Mesendoderm (in vitro differentiated cells): ENCODE results near the gene FES.

Experiments
- DNase-seq: peaks from one replicate; pipeline ENCODE4 v3.0.0; 2013
- H2AK5ac ChIP-seq: 2 replicates; pipeline ENCODE4 v1.6.1; 2013; ENCODE audit warnings: low read length, inconsistent platforms
- H2BK120ac ChIP-seq: 2 replicates; pipeline ENCODE4 v1.6.1; 2013; ENCODE audit warnings: low read depth, mild to moderate bottlenecking, low read length, moderate library complexity, mixed read lengths
- H2BK15ac ChIP-seq: replicated peaks from 2 replicates; pipeline ENCODE4 v1.6.1; 2013; ENCODE audit warnings: low read depth, mild to moderate bottlenecking, moderate library complexity
- H2BK5ac ChIP-seq: 2 replicates; pipeline ENCODE4 v1.6.1; 2013; ENCODE audit warnings: low read length, inconsistent platforms
- H3K18ac ChIP-seq: 2 replicates; pipeline ENCODE4 v1.6.1; 2013; ENCODE audit warnings: mild to moderate bottlenecking, low read length, mixed read lengths
- H3K23ac ChIP-seq: one replicate; pipeline ENCODE4 v1.6.1; 2013; ENCODE audit warnings: low read length
- H3K27ac ChIP-seq: 2 replicates; pipeline ENCODE4 v1.5.1; 2013; ENCODE audit warnings: low read depth, mild to moderate bottlenecking, inconsistent platforms, low read length, moderate library complexity
- H3K27me3 ChIP-seq: 2 replicates; pipeline ENCODE4 v1.6.1; 2013; ENCODE audit warnings: low read length, control low read depth, mild to moderate bottlenecking, inconsistent platforms; ENCODE audit not compliant: insufficient read depth, poor library complexity
- H3K36me3 ChIP-seq: 2 replicates; pipeline ENCODE4 v1.6.1; 2013; ENCODE audit warnings: low read length, inconsistent platforms; ENCODE audit not compliant: control insufficient read depth, insufficient read depth
- H3K4ac ChIP-seq: one replicate; pipeline ENCODE4 v1.6.1; 2013; ENCODE audit warnings: low read depth, mild to moderate bottlenecking, low read length, moderate library complexity
- H3K4me1 ChIP-seq: 2 replicates; pipeline ENCODE4 v1.6.1; 2013; ENCODE audit warnings: low read depth, low read length, inconsistent platforms; ENCODE audit not compliant: control insufficient read depth
- H3K4me2 ChIP-seq: 2 replicates; pipeline ENCODE4 v1.6.1; 2013; ENCODE audit warnings: low read length
- H3K4me3 ChIP-seq: 2 replicates; pipeline ENCODE4 v1.5.1; 2013; ENCODE audit warnings: mild to moderate bottlenecking, low read length
- H3K56ac ChIP-seq: one replicate; pipeline ENCODE4 v1.6.1; 2013; ENCODE audit warnings: low read length
- H3K79me1 ChIP-seq: 2 replicates; pipeline ENCODE4 v1.6.1; 2013; ENCODE audit warnings: low read length, inconsistent platforms
- H3K79me2 ChIP-seq: 2 replicates; pipeline ENCODE4 v1.6.1; 2013; ENCODE audit warnings: mild to moderate bottlenecking, low read length; ENCODE audit not compliant: control insufficient read depth, insufficient read depth
- H3K9ac ChIP-seq: 2 replicates; pipeline ENCODE4 v1.6.1; 2013; ENCODE audit warnings: low read length, inconsistent platforms
- H4K5ac ChIP-seq: one replicate; pipeline ENCODE4 v1.6.1; 2013; ENCODE audit warnings: low read length
- H4K8ac ChIP-seq: one replicate; pipeline ENCODE4 v1.6.1; 2013; ENCODE audit warnings: low read depth, mild to moderate bottlenecking, control low read depth, low read length, moderate library complexity
- WGBS: extraction: QIAGEN DNeasy Blood & Tissue Kit; methylation state at CpG from one replicate; pipeline ENCODE4 v1.1.7; 2013; ENCODE audit warnings: low lambda C conversion rate, missing lambda C conversion rate; ENCODE audit not compliant: insufficient coverage; ENCODE audit errors: extremely low coverage; 5-methylcytosine and 5-hydroxymethylcytosine counted together

The FES gene

DNA sequence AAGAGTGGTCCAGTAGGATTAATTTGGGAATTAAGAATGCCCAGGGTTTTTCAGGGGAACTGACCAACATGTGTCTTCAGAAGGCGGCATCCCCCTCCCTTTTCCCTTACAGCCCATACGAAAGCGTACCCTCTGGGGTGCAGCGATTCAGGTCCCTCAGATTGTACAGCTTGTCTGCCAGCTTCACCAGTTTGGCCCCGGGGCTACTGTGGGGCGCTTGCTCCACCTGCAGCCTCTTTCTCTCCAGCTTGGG is 47.2 kb downstream of the FES start:
- Histone ChIP-seq H3K23ac (no peak overlapping the region), H2BK15ac (no peak overlapping the region), H3K9ac (no peak overlapping the region), H3K4me3 (no peak overlapping the region), H3K27me3 (no peaks in the 10 kb centered on the region), H2AK5ac (no peak overlapping the region), H3K79me1 (peaks cover 4% of the 10 kb centered on the region), H3K56ac (no peak overlapping the region), H3K18ac (no peak overlapping the region), H3K79me2 (no peaks in the 10 kb centered on the region), H4K5ac (no peak overlapping the region), H2BK120ac (no peak overlapping the region), H2BK5ac (no peak overlapping the region), H3K4me2 (no peak overlapping the region), H4K8ac (no peak overlapping the region), H3K36me3 (no peaks in the 10 kb centered on the region), H3K4me1 (peaks cover 1% of the 10 kb centered on the region), H3K27ac (no peak overlapping the region), H3K4ac (no peak overlapping the region)
- DNase-seq = no peak
- no CpG with 5 or more reads among the region's 6 CpGs for WGBS

DNA sequence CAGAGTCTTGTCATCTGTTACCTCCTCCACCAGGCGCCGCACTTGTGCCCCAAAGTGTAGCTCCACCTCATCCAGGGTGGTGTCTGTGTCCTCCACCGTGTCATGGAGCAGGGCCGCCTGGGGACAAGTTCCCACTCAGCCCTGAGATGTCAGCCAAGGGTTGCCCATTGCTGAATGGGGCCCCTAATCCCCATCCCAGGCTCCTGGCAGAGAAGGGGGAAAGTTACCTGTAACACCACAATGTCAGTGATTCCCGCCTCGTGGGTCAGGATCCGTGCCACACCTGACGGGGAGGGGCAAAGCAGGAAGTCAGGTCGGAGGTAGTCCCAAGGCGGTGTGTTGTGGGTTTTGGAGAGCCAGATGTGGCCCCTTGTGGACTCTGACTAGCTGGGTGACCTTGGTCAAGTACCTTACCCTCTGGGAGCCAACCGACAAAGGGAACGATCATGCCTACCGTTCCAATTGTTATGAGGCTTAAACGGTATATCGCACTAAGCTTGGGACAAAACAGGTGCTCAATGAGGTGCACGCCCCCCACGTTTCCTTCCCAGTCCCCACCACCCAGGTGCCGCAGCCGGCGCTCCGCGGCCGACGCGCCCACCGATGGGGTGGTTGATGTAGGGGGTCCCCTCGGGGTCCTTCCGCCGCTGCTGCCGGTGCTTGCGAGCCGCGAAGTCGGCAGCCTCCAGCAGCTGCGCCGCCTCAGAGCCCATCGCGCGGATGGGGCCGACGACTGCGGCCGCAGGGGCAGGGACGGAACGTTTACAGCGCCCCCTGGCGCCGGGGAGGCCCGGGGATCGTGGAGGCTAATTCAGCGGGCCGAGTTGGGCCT is 47.7 kb downstream of the FES start, which contains the start of gene HDDC3:
Gene HDDC3 (minus strand): TSS at position 722 of the 832 bp plus-strand sequence. CDS start 9 bp downstream, at position 713.
- Histone ChIP-seq H3K9ac (peak within 1 kb of the TSS; percentile 62), H3K4me3 (peak within 1 kb of the TSS; percentile 47), H2AK5ac (no peak within 1 kb of the TSS), H3K18ac (no peak within 1 kb of the TSS), H2BK5ac (no peak within 1 kb of the TSS), H4K8ac (no peak within 1 kb of the TSS), H3K4ac (no peak within 1 kb of the TSS), H3K4me2 (peak within 1 kb of the TSS; percentile 82), H3K4me1 (peaks cover 1% of the 10 kb centered on the region), H3K36me3 (no peaks in the 10 kb centered on the region), H3K23ac (no peak within 1 kb of the TSS), H4K5ac (no peak within 1 kb of the TSS), H3K79me2 (no peaks in the 10 kb centered on the region), H3K79me1 (peaks cover 4% of the 10 kb centered on the region), H3K56ac (peak within 1 kb of the TSS; percentile 73), H3K27ac (no peak within 1 kb of the TSS), H2BK15ac (no peak within 1 kb of the TSS), H3K27me3 (no peaks in the 10 kb centered on the region), H2BK120ac (no peak within 1 kb of the TSS)
- DNase-seq = peak; percentile 94
- WGBS = no CpG with 5 or more reads among the region's 52 CpGs

DNA sequence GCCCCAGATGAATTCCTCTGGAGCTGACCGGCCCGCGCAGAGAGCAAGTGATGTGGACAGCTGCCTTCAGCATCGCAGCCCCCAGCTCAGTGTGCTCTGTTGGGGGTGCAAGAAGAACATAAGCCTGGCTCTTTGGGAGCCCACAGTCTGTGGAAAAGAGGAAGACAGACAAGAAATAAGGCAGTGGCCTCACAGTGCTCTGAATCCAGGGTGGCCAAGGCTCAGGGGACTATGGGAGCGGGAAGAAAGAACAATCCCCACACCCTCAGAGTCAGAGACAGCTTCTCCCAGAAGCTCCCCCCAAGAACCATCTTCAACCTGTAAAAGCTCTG is 48.3 kb downstream of the FES start:
- H2BK120ac ChIP-seq = no peak overlapping the region
- H2BK15ac ChIP-seq = no peak overlapping the region
- no peaks in the 10 kb centered on the region for H3K27me3 ChIP-seq
- H4K8ac ChIP-seq = no peak overlapping the region
- H3K18ac ChIP-seq = no peak overlapping the region
- H3K4me1 ChIP-seq = peaks cover 1% of the 10 kb centered on the region
- no peak overlapping the region for H4K5ac ChIP-seq
- DNase-seq = no peak
- H3K23ac ChIP-seq = no peak overlapping the region
- no peak overlapping the region for H3K4me2 ChIP-seq
- H3K56ac ChIP-seq = peak overlapping the region; percentile 73
- no peak overlapping the region for H3K27ac ChIP-seq
- peak overlapping the region; percentile 54 for H3K9ac ChIP-seq
- no CpG with 5 or more reads among the region's 5 CpGs for WGBS
- no peaks in the 10 kb centered on the region for H3K79me2 ChIP-seq
- no peaks in the 10 kb centered on the region for H3K36me3 ChIP-seq
- H2BK5ac ChIP-seq = no peak overlapping the region
- H3K4ac ChIP-seq = no peak overlapping the region
- H2AK5ac ChIP-seq = no peak overlapping the region
- H3K4me3 ChIP-seq = no peak overlapping the region
- H3K79me1 ChIP-seq = peaks cover 4% of the 10 kb centered on the region

DNA sequence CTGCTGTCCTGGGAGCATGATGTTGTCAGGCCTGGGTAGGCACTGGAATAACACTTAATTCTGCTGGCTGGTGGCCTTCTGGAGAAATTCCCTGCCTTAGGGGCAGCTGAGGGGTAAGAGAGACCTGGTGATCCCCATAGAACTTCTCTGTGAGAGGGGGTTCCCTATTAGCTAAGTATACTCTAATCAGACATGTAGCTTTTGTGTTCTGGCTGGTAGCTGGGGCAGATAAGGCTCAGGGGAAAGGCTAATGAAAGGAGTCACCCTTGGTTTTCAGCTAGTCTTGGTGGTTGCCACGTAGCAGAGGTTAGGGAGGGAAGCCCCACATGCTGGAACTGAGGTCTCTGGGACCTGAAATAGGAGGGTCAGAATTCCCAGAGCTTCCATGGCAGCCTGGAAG is 49.0 kb downstream of the FES start:
- Histone ChIP-seq H3K4me3 (no peak overlapping the region), H3K4me1 (peaks cover 1% of the 10 kb centered on the region), H3K79me1 (peaks cover 4% of the 10 kb centered on the region), H4K8ac (no peak overlapping the region), H3K18ac (no peak overlapping the region), H3K27me3 (no peaks in the 10 kb centered on the region), H4K5ac (no peak overlapping the region), H3K9ac (no peak overlapping the region), H3K56ac (no peak overlapping the region), H3K23ac (no peak overlapping the region), H3K79me2 (no peaks in the 10 kb centered on the region), H3K27ac (no peak overlapping the region), H2BK120ac (no peak overlapping the region), H2AK5ac (no peak overlapping the region), H2BK15ac (no peak overlapping the region), H3K4me2 (no peak overlapping the region), H2BK5ac (no peak overlapping the region), H3K36me3 (no peaks in the 10 kb centered on the region), H3K4ac (no peak overlapping the region)
- DNase-seq = no peak
- no CpG with 5 or more reads among the region's 1 CpG for WGBS

DNA sequence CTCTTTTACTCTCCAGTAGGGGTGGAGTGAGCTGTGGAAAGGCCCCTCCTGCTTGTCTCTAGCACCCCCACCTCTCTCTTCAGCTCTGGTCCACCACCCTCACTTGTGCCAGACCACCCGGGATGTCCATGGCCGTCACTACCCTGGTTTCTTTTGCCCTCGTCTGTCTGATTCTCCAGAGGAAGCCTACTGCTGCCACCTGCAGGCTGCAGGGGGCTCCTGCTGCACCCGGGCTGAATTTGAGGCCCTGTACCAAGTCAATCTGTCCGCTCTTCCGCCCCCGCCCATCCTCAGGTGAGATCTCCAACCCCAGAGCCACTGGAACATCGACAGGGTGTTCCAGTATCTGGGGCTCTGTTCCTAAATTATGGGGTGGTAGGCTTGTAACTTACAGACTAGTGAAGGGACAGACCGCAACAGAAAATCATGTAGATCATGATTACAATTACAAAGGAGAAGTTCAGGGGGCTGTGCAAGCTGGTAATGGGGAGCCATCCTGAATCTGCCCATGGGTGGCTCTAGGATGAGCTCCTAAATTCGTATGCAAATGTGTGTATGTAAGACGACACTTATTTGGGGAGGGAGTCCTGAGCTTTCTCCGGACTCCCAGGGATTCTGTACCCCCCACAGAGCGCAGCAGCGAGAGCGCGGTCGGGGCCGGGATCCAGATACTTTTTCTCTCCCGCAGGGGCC is 50.1 kb downstream of the FES start:
- Histone ChIP-seq H4K5ac (no peak overlapping the region), H3K23ac (no peak overlapping the region), H4K8ac (no peak overlapping the region), H2BK5ac (no peak overlapping the region), H3K4me2 (peak overlapping the region; percentile 73), H3K4me3 (peak overlapping the region; percentile 8), H3K79me2 (no peaks in the 10 kb centered on the region), H3K27me3 (no peaks in the 10 kb centered on the region), H2AK5ac (no peak overlapping the region), H3K79me1 (peaks cover 4% of the 10 kb centered on the region), H2BK120ac (no peak overlapping the region), H3K36me3 (no peaks in the 10 kb centered on the region), H3K56ac (peak overlapping the region; percentile 37), H3K27ac (no peak overlapping the region), H3K4ac (no peak overlapping the region), H2BK15ac (no peak overlapping the region), H3K18ac (no peak overlapping the region), H3K9ac (no peak overlapping the region), H3K4me1 (peaks cover 1% of the 10 kb centered on the region)
- no CpG with 5 or more reads among the region's 19 CpGs for WGBS
- DNase-seq = peak; percentile 93
